OCI-LY7 (cell line): Measurements from ENCODE around the gene SSRP1. TPM values are rescaled to one million over a fixed set of nuclear protein-coding genes. Genes with fewer than 3 reads are reported as not detected.
A peak's percentile ranks its signal among the peaks of the same experiment; 100 is the strongest.

Source experiments
- BruUV-seq: library from RNA; stranded (reverse); fragments of 400-500 nt; replicated peaks from 2 replicates; lab custom pipeline; 2021; lab: Mats Ljungman, UMichigan
- CTCF ChIA-PET: fragments of 300-600 bp; sonication (Branson Sonifier 250); formaldehyde crosslinking; loops from one replicate; lab custom pipeline; 2022; ENCODE audit warnings: antibody characterized with exemption; ENCODE audit not compliant: unreplicated experiment; lab: Charles Lee
- POLR2A ChIA-PET: fragments of 300-600 bp; sonication (Branson Sonifier 250); formaldehyde crosslinking; loops from one replicate; lab custom pipeline; 2022; ENCODE audit warnings: antibody characterized with exemption; lab: Charles Lee
- DNase-seq: peaks from one replicate; pipeline ENCODE4 v3.0.0-alpha.2; 2015; ENCODE audit warnings: low spot score
- H2AFZ ChIP-seq: fragments of 200-600 bp; sonication (generic), shearing (Covaris generic); 2 replicates; pipeline ENCODE4 v1.6.1; 2014; ENCODE audit warnings: mild to moderate bottlenecking, antibody characterized with exemption, low read length, moderate library complexity
- H3K27ac ChIP-seq: fragments of 200-600 bp; sonication (generic); 2 replicates; pipeline ENCODE4 v1.5.1; 2014; ENCODE audit warnings: mixed run types, low read depth, mild to moderate bottlenecking, moderate library complexity, low read length, inconsistent platforms; ENCODE audit not compliant: poor library complexity, severe bottlenecking
- H3K36me3 ChIP-seq: fragments of 200-600 bp; sonication (generic); 2 replicates; pipeline ENCODE4 v1.6.1; 2014; ENCODE audit warnings: mild to moderate bottlenecking, antibody characterized with exemption, low read length, moderate library complexity, mixed read lengths; ENCODE audit not compliant: insufficient read depth
- H3K4me1 ChIP-seq: fragments of 200-600 bp; sonication (generic); 2 replicates; pipeline ENCODE4 v1.5.1; 2014; ENCODE audit warnings: mild to moderate bottlenecking, low read length; ENCODE audit not compliant: insufficient read depth, poor library complexity, severe bottlenecking
- H3K4me2 ChIP-seq: fragments of 200-600 bp; sonication (generic); 2 replicates; pipeline ENCODE4 v1.6.1; 2014; ENCODE audit warnings: mild to moderate bottlenecking, low read length
- H3K4me3 ChIP-seq: fragments of 200-600 bp; sonication (generic); 2 replicates; pipeline ENCODE4 v1.5.1; 2014; ENCODE audit warnings: mild to moderate bottlenecking, low read depth, low read length; ENCODE audit not compliant: poor library complexity, severe bottlenecking
- H3K79me2 ChIP-seq: fragments of 200-600 bp; sonication (generic); 2 replicates; pipeline ENCODE4 v1.6.1; 2016; ENCODE audit warnings: low read depth, mild to moderate bottlenecking, low read length, moderate library complexity, mixed read lengths; ENCODE audit not compliant: insufficient read depth
- H3K9me2 ChIP-seq: fragments of 200-600 bp; sonication (generic); 2 replicates; pipeline ENCODE4 v1.6.1; 2016; ENCODE audit warnings: mild to moderate bottlenecking, low read length, mixed read lengths; ENCODE audit not compliant: insufficient read depth
- H3K9me3 ChIP-seq: fragments of 200-600 bp; sonication (generic); 2 replicates; pipeline ENCODE4 v1.6.1; 2014; ENCODE audit warnings: mild to moderate bottlenecking, mixed run types, low read length, mixed read lengths
- H4K20me1 ChIP-seq: fragments of 200-600 bp; sonication (generic); 2 replicates; pipeline ENCODE4 v1.6.1; 2014; ENCODE audit warnings: mild to moderate bottlenecking, antibody characterized with exemption, low read length, moderate library complexity, mixed read lengths; ENCODE audit not compliant: insufficient read depth
- CTCF ChIP-seq: fragments of 200-600 bp; sonication (generic); conservative IDR thresholded peaks from 2 replicates; pipeline ENCODE4 v1.5.1; 2014; ENCODE audit warnings: mild to moderate bottlenecking, antibody characterized with exemption, low read length, moderate library complexity, mixed read lengths
- EZH2phosphoT487 ChIP-seq: fragments of 200-600 bp; sonication (generic); IDR thresholded peaks from 2 replicates; pipeline ENCODE4 v1.6.1; 2018; ENCODE audit warnings: low read depth, borderline replicate concordance, mild to moderate bottlenecking, mixed run types, antibody characterized with exemption, low read length, moderate library complexity, mixed read lengths
- intact Hi-C: fragments of 100-400 bp; cut with micrococcal nuclease; formaldehyde crosslinking; loops from one replicate; pipeline ENCODE4 v1.10.0; 2022; ENCODE audit not compliant: unreplicated experiment
- total RNA-seq, 2 experiments: library from RNA; depleted of rRNA in 1 of 2; stranded (reverse); fragments of >200 nt in 1 of 2; shearing (Covaris generic) in 1 of 2; gene quantifications; 2 replicates each; pipeline ENCODE4 v1.2.3, GENCODE V29; 2014 to 2022

SSRP1 gene
- total RNA-seq, 2 experiments from 2014 or later = 146 to 221 TPM

GRCh38 chr11:57349491-57350274, 14.0 kb upstream of the SSRP1 start:
- no peaks in the 10 kb centered on the region for H3K9me3 ChIP-seq
- ChIA-PET CTCF (interaction anchor here (0.6 kb wide), 1 partner anchor 74 kb away, joined by 4 read pairs; no protein-coding TSS in a partner anchor), POLR2A (interaction anchor here (0.7 kb wide), 1 partner anchor 75 kb away, joined by 8 read pairs; no protein-coding TSS in a partner anchor)
- TF ChIP-seq EZH2phosphoT487 (no peak), CTCF (peak; percentile 84)
- no peak overlapping the region for H3K4me2 ChIP-seq
- H3K9me2 ChIP-seq = no peaks in the 10 kb centered on the region
- H3K4me3 ChIP-seq = no peak overlapping the region
- peak; percentile 51 for DNase-seq
- H3K79me2 ChIP-seq = no peaks in the 10 kb centered on the region
- H3K4me1 ChIP-seq = peaks cover 4% of the 10 kb centered on the region
- intact Hi-C loops = loop anchor here (5.0 kb wide), 2 partner anchors 108 to 183 kb away; partner anchors contain the start of gene TIMM10
- H4K20me1 ChIP-seq = no peaks in the 10 kb centered on the region
- no peak overlapping the region for H2AFZ ChIP-seq
- no TSS peak for BruUV-seq
- H3K27ac ChIP-seq = no peak overlapping the region
- H3K36me3 ChIP-seq = no peaks in the 10 kb centered on the region

DNA sequence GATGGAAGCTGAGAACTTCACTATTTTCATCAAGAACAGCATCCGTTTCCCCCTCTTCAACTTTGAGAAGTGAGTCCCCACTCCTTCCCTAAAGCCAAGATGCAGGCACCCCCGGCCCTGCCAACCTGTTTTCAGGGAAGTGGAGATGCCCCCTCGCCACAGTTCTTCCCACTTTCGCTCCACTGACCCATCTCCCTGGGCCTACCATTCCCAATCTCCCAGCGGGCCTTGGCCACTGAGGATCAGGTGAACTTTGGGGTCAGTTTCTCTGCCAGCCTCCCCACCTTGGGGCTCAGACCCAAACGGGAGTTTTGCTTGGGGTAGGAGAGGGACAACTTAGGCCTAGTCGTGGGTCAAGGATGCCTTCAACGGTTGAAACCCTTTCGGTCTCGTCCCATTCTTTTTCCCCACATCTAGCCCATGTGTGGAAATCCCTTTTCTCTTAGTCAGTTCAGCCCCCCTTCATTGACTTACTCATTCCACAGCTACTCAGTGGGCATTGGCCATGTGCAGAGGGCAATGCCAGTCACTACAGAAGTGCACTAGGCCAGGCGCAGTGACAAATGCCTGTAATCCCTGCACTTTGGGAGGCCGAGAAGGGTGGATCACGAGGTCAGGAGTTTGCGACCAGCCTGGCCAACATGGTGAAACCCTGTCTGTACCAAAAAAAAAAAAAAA, 13.1 kb upstream of the SSRP1 start:
- no peaks in the 10 kb centered on the region for H3K9me3 ChIP-seq
- no peaks in the 10 kb centered on the region for H4K20me1 ChIP-seq
- POLR2A ChIA-PET = no interaction called here
- H3K27ac ChIP-seq = no peak overlapping the region
- H3K79me2 ChIP-seq = no peaks in the 10 kb centered on the region
- TF ChIP-seq CTCF (no peak), EZH2phosphoT487 (no peak)
- H3K4me2 ChIP-seq = no peak overlapping the region
- H3K9me2 ChIP-seq = no peaks in the 10 kb centered on the region
- CTCF ChIA-PET = no interaction called here
- no peak for DNase-seq
- no peaks in the 10 kb centered on the region for H3K36me3 ChIP-seq
- no peak overlapping the region for H2AFZ ChIP-seq
- no peak overlapping the region for H3K4me3 ChIP-seq
- H3K4me1 ChIP-seq = peaks cover 4% of the 10 kb centered on the region
- intact Hi-C loops = loop anchor here (5.0 kb wide), 2 partner anchors 109 to 184 kb away; partner anchors contain the start of gene TIMM10
- BruUV-seq = no TSS peak
